Measurements from ENCODE around the gene UMPS.

UMPS gene

GRCh38 chr3:124695369-124695768, 34.9 kb upstream of the UMPS start:
- Histone ChIP-seq H3K27ac (ENCODE audit: low read length) (no peak overlapping the region), H3K36me3 (ENCODE audit: control insufficient read depth in 2 of 2, insufficient read depth in 2 of 2, low read length in 2 of 2) (no peaks in the 10 kb centered on the region), H3K27me3 (ENCODE audit: control insufficient read depth in 1 of 2, insufficient read depth in 2 of 2, low read length in 2 of 2) (no peaks in the 10 kb centered on the region), H3K4me1 (ENCODE audit: control insufficient read depth, insufficient read depth, low read length) (no peaks in the 10 kb centered on the region), H3K4me3 (ENCODE audit: low read length in 2 of 2) (no peak overlapping the region), H3K9ac (ENCODE audit: low read length in 2 of 2) (no peak overlapping the region), H3K9me3 (ENCODE audit: control insufficient read depth in 2 of 2, low read length in 2 of 2) (no peaks in the 10 kb centered on the region)

- Histone ChIP-seq H3K27ac (ENCODE audit: low read length) (no peak overlapping the region), H3K4me3 (ENCODE audit: low read length in 2 of 2) (no peak overlapping the region), H3K36me3 (ENCODE audit: control insufficient read depth in 2 of 2, insufficient read depth in 2 of 2, low read length in 2 of 2) (no peaks in the 10 kb centered on the region), H3K4me1 (ENCODE audit: control insufficient read depth, insufficient read depth, low read length) (no peaks in the 10 kb centered on the region), H3K27me3 (ENCODE audit: control insufficient read depth in 1 of 2, insufficient read depth in 2 of 2, low read length in 2 of 2) (no peaks in the 10 kb centered on the region), H3K9ac (ENCODE audit: low read length in 2 of 2) (no peak overlapping the region), H3K9me3 (ENCODE audit: control insufficient read depth in 2 of 2, low read length in 2 of 2) (no peaks in the 10 kb centered on the region)
Measured at GRCh38 chr3:124696006-124696405, 34.2 kb upstream of the UMPS start.

DNA sequence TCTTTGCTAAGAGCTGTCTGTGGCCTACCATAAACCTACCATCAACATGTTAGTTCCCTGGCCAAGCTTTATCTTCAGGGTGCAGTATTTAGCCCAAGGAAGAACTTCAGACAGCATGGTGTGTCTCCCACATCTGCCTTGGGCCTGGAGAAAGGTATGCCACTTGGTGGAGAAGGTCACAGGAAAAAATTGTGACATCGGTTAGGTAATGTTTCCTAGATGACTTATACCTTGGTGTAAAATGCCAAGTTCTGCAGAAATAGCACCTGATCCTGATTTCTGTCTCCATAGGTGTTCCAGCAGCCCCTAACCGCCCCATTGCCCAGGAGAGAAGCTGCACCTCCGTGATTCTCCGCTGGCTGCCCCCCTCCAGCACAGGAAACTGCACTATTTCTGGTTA, 33.0 kb upstream of the UMPS start:
- H3K27me3 ChIP-seq (ENCODE audit: control insufficient read depth in 1 of 2, insufficient read depth in 2 of 2, low read length in 2 of 2): no peaks in the 10 kb centered on the region
- no peak overlapping the region for H3K27ac ChIP-seq (ENCODE audit: low read length)
- no peaks in the 10 kb centered on the region for H3K36me3 ChIP-seq (ENCODE audit: control insufficient read depth in 2 of 2, insufficient read depth in 2 of 2, low read length in 2 of 2)

DNA sequence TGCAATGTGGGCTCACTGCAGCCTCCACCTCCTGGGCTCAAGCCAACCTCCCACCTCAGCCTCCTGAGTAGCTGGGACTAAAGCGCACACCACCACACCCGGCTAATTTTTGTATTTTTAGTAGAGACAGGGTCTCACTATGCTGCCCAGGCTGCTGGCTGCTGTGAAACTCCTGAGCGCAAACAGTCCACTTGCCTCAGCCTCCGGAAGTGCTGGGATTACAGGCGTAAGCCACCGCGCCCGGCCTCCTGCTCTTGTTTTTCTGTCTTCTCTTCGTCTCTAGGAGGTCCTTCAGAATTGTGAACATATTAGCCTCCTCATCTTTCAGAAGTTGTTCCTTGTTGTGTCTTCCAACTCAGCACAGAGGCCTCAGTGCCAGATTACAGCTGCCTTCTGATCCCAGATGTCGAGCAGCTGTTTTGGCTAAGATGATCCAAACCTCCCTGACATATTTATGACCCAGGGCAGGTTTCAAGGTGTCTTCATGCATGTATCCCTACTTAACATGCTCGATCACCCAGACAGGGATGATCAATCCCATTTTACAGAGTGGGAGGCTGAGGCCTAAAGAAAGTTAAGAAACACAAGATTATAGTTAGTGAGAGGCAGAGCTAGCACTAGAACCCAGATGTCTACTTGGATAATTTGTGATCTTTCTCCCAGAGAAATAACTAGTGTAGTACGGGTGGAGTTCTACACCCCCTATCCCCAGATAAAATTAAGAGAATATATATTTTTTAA, 32.1 kb upstream of the UMPS start:
- no peaks in the 10 kb centered on the region for H3K36me3 ChIP-seq (ENCODE audit: control insufficient read depth in 2 of 2, insufficient read depth in 2 of 2, low read length in 2 of 2)
- H3K27me3 ChIP-seq (ENCODE audit: control insufficient read depth in 1 of 2, insufficient read depth in 2 of 2, low read length in 2 of 2): no peaks in the 10 kb centered on the region
- H3K4me1 ChIP-seq (ENCODE audit: control insufficient read depth, insufficient read depth, low read length): no peaks in the 10 kb centered on the region
- H3K9me3 ChIP-seq (ENCODE audit: control insufficient read depth in 2 of 2, low read length in 2 of 2): no peaks in the 10 kb centered on the region
- H3K9ac ChIP-seq (ENCODE audit: low read length in 2 of 2): no peak overlapping the region
- no peak overlapping the region for H3K4me3 ChIP-seq (ENCODE audit: low read length in 2 of 2)
- H3K27ac ChIP-seq (ENCODE audit: low read length): no peak overlapping the region

More for the DNA sequence above, 33.0 kb upstream of the UMPS start:
- Histone ChIP-seq H3K4me1 (ENCODE audit: control insufficient read depth, insufficient read depth, low read length) (no peaks in the 10 kb centered on the region), H3K4me3 (ENCODE audit: low read length in 2 of 2) (no peak overlapping the region), H3K9me3 (ENCODE audit: control insufficient read depth in 2 of 2, low read length in 2 of 2) (no peaks in the 10 kb centered on the region), H3K9ac (ENCODE audit: low read length in 2 of 2) (no peak overlapping the region)

GRCh38 chr3:124699051-124699450, 31.2 kb upstream of the UMPS start:
- Histone ChIP-seq H3K4me1 (ENCODE audit: control insufficient read depth, insufficient read depth, low read length) (no peaks in the 10 kb centered on the region), H3K27me3 (ENCODE audit: control insufficient read depth in 1 of 2, insufficient read depth in 2 of 2, low read length in 2 of 2) (no peaks in the 10 kb centered on the region), H3K36me3 (ENCODE audit: control insufficient read depth in 2 of 2, insufficient read depth in 2 of 2, low read length in 2 of 2) (no peaks in the 10 kb centered on the region), H3K27ac (ENCODE audit: low read length) (no peak overlapping the region), H3K9me3 (ENCODE audit: control insufficient read depth in 2 of 2, low read length in 2 of 2) (no peaks in the 10 kb centered on the region), H3K4me3 (ENCODE audit: low read length in 2 of 2) (no peak overlapping the region), H3K9ac (ENCODE audit: low read length in 2 of 2) (no peak overlapping the region)

DNA sequence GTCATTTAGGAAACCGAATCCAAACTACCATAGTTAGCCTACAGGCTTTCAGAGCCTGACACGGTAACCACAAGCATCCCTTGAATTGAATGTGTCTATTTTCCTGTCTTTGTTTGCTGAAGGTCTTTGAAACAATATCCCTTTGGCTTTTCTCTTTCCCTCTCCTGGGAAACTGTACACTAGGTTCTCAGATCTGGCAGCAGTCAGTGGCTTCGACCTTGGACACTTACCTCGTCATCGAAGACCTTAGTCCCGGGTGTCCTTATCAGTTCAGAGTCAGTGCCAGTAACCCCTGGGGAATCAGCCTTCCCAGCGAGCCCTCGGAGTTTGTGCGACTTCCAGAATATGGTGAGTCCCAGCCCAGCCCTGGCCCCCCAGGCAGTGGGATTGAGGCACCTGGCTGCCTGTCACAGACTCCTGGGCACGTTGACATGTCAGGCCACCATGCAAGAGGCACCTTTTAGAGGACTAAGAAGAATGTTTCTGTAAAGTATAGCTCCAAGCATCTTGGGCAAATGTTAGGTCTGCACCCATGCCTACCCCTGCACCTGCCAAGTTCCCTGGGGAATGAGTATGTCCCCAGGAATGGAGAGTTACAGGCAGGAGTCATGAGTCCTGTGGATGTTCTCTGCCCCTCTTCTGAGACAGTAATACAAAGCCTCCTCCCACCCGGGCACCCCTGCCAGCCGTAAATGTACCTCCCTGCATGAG, 30.4 kb upstream of the UMPS start:
- H3K9ac ChIP-seq (ENCODE audit: low read length in 2 of 2): no peak overlapping the region
- H3K4me3 ChIP-seq (ENCODE audit: low read length in 2 of 2): no peak overlapping the region
- no peaks in the 10 kb centered on the region for H3K36me3 ChIP-seq (ENCODE audit: control insufficient read depth in 2 of 2, insufficient read depth in 2 of 2, low read length in 2 of 2)
- H3K27me3 ChIP-seq (ENCODE audit: control insufficient read depth in 1 of 2, insufficient read depth in 2 of 2, low read length in 2 of 2): no peaks in the 10 kb centered on the region
- no peak overlapping the region for H3K27ac ChIP-seq (ENCODE audit: low read length)
- no peaks in the 10 kb centered on the region for H3K4me1 ChIP-seq (ENCODE audit: control insufficient read depth, insufficient read depth, low read length)
- H3K9me3 ChIP-seq (ENCODE audit: control insufficient read depth in 2 of 2, low read length in 2 of 2): no peaks in the 10 kb centered on the region

GRCh38 chr3:124700880-124701684, 29.2 kb upstream of the UMPS start:
- no peaks in the 10 kb centered on the region for H3K36me3 ChIP-seq (ENCODE audit: control insufficient read depth in 2 of 2, insufficient read depth in 2 of 2, low read length in 2 of 2)

GRCh38 chr3:124701687-124702086, 28.6 kb upstream of the UMPS start:
- H3K4me1 ChIP-seq (ENCODE audit: control insufficient read depth, insufficient read depth, low read length): no peaks in the 10 kb centered on the region
- H3K36me3 ChIP-seq (ENCODE audit: control insufficient read depth in 2 of 2, insufficient read depth in 2 of 2, low read length in 2 of 2): no peaks in the 10 kb centered on the region
- no peak overlapping the region for H3K4me3 ChIP-seq (ENCODE audit: low read length in 2 of 2)
- H3K27ac ChIP-seq (ENCODE audit: low read length): no peak overlapping the region
- H3K9me3 ChIP-seq (ENCODE audit: control insufficient read depth in 2 of 2, low read length in 2 of 2): no peaks in the 10 kb centered on the region
- H3K9ac ChIP-seq (ENCODE audit: low read length in 2 of 2): no peak overlapping the region
- no peaks in the 10 kb centered on the region for H3K27me3 ChIP-seq (ENCODE audit: control insufficient read depth in 1 of 2, insufficient read depth in 2 of 2, low read length in 2 of 2)

More at GRCh38 chr3:124700880-124701684, 29.2 kb upstream of the UMPS start:
- H3K9me3 ChIP-seq (ENCODE audit: control insufficient read depth in 2 of 2, low read length in 2 of 2): no peaks in the 10 kb centered on the region
- no peak overlapping the region for H3K27ac ChIP-seq (ENCODE audit: low read length)
- H3K9ac ChIP-seq (ENCODE audit: low read length in 2 of 2): no peak overlapping the region
- H3K27me3 ChIP-seq (ENCODE audit: control insufficient read depth in 1 of 2, insufficient read depth in 2 of 2, low read length in 2 of 2): no peaks in the 10 kb centered on the region
- no peaks in the 10 kb centered on the region for H3K4me1 ChIP-seq (ENCODE audit: control insufficient read depth, insufficient read depth, low read length)
- H3K4me3 ChIP-seq (ENCODE audit: low read length in 2 of 2): no peak overlapping the region

GRCh38 chr3:124702950-124703349, 27.3 kb upstream of the UMPS start:
- Histone ChIP-seq H3K4me1 (ENCODE audit: control insufficient read depth, insufficient read depth, low read length) (no peaks in the 10 kb centered on the region), H3K36me3 (ENCODE audit: control insufficient read depth in 2 of 2, insufficient read depth in 2 of 2, low read length in 2 of 2) (no peaks in the 10 kb centered on the region), H3K9ac (ENCODE audit: low read length in 2 of 2) (no peak overlapping the region), H3K27me3 (ENCODE audit: control insufficient read depth in 1 of 2, insufficient read depth in 2 of 2, low read length in 2 of 2) (no peaks in the 10 kb centered on the region), H3K9me3 (ENCODE audit: control insufficient read depth in 2 of 2, low read length in 2 of 2) (no peaks in the 10 kb centered on the region), H3K4me3 (ENCODE audit: low read length in 2 of 2) (no peak overlapping the region), H3K27ac (ENCODE audit: low read length) (no peak overlapping the region)

DNA sequence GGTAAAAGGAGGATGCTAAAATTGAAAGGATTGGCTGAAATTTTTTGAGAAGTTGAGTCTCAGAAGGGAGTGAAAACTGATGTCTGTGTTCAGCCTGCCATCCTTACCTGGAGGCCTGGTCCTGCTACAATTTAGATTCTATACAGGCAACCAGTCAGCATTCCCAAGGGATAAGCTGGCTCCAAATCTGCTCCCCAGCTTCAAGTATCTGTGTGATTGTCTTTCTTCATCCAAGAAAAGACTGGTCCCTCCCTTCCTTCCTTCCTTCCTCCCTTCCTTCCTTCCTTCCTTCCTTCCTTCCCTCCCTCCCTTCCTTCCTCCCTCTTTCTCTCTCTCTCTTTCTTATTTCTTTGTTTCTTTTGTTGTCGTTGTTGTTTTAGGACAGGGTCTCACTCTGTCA, 24.7 kb upstream of the UMPS start:
- Histone ChIP-seq H3K27ac (ENCODE audit: low read length) (no peak overlapping the region), H3K27me3 (ENCODE audit: control insufficient read depth in 1 of 2, insufficient read depth in 2 of 2, low read length in 2 of 2) (no peaks in the 10 kb centered on the region), H3K9ac (ENCODE audit: low read length in 2 of 2) (no peak overlapping the region), H3K9me3 (ENCODE audit: control insufficient read depth in 2 of 2, low read length in 2 of 2) (no peaks in the 10 kb centered on the region), H3K36me3 (ENCODE audit: control insufficient read depth in 2 of 2, insufficient read depth in 2 of 2, low read length in 2 of 2) (no peaks in the 10 kb centered on the region), H3K4me3 (ENCODE audit: low read length in 2 of 2) (no peak overlapping the region), H3K4me1 (ENCODE audit: control insufficient read depth, insufficient read depth, low read length) (no peaks in the 10 kb centered on the region)

All from stomach smooth muscle (tissue), 2 donors.